H1 (cell line): ENCODE measurements around the gene CALY. TPM values are rescaled to one million over a fixed set of nuclear protein-coding genes. Genes with fewer than 3 reads are reported as not detected.

Experiments used
- CTCF ChIA-PET: fragments of 300-600 bp; sonication (Branson Sonifier 250); formaldehyde crosslinking; loops from one replicate; lab custom pipeline; 2021; ENCODE audit not compliant: partially characterized antibody; lab: Charles Lee
- POLR2A ChIA-PET: fragments of 300-600 bp; sonication (Branson Sonifier 250); formaldehyde crosslinking; loops from one replicate; lab custom pipeline; 2021; ENCODE audit warnings: inconsistent platforms; ENCODE audit not compliant: partially characterized antibody; lab: Charles Lee
- DNase-seq, 2 experiments: peaks; one replicate each; pipeline versions ENCODE4 v3.0.0 to v3.0.0-alpha.2; 2010 to 2022; ENCODE audit warnings: low spot score in 2 of 2, low read depth in 1 of 2, mixed read lengths in 1 of 2
- FAIRE-seq: peaks from 2 replicates; lab custom pipeline; 2011; peaks lifted over from hg19 to GRCh38; lab: Jason Lieb, UNC
- H2AFZ ChIP-seq: 2 replicates; pipeline ENCODE4 v1.8.1; 2012; ENCODE audit warnings: low read length, inconsistent platforms
- H2AK5ac ChIP-seq: 2 replicates; pipeline ENCODE4 v1.6.1; 2013; ENCODE audit warnings: low read depth, low read length
- H2BK120ac ChIP-seq: replicated peaks from 2 replicates; pipeline ENCODE3; 2013; ENCODE audit warnings: low read depth, low read length, inconsistent platforms
- H2BK12ac ChIP-seq: 2 replicates; pipeline ENCODE4 v1.6.1; 2013; ENCODE audit warnings: low read depth, low read length
- H2BK15ac ChIP-seq: 2 replicates; pipeline ENCODE4 v1.6.1; 2013; ENCODE audit warnings: low read length
- H2BK20ac ChIP-seq: 2 replicates; pipeline ENCODE4 v1.6.1; 2013; ENCODE audit warnings: low read length
- H2BK5ac ChIP-seq: 2 replicates; pipeline ENCODE4 v1.6.1; 2013; ENCODE audit warnings: low read depth, low read length
- H3K14ac ChIP-seq: 2 replicates; pipeline ENCODE4 v1.6.1; 2013; ENCODE audit warnings: inconsistent platforms; ENCODE audit not compliant: insufficient read length
- H3K18ac ChIP-seq: 2 replicates; pipeline ENCODE4 v1.6.1; 2013; ENCODE audit warnings: low read length; ENCODE audit errors: extremely low read depth
- H3K23ac ChIP-seq: 2 replicates; pipeline ENCODE4 v1.6.1; 2013; ENCODE audit warnings: inconsistent platforms; ENCODE audit not compliant: insufficient read length
- H3K23me2 ChIP-seq: 2 replicates; pipeline ENCODE4 v1.6.1; 2013; ENCODE audit warnings: low read depth, low read length
- H3K27ac ChIP-seq: 2 replicates; pipeline ENCODE4 v1.6.1; 2011; ENCODE audit warnings: low read depth, low read length, inconsistent platforms
- H3K27me3 ChIP-seq, 4 experiments: replicated peaks in 1 of 4; 1 replicate in 1 of 4; 2 replicates in 3 of 4; pipeline versions ENCODE4 v1.6.1 to v1.8.1; 2011 to 2013; ENCODE audit warnings: low read length in 3 of 4, mild to moderate bottlenecking in 3 of 4, inconsistent platforms in 2 of 4, mixed read lengths in 2 of 4, moderate library complexity in 1 of 4; ENCODE audit not compliant: control insufficient read depth in 3 of 4, insufficient read depth in 3 of 4; ENCODE audit errors: extremely low read depth in 1 of 4
- H3K36me3 ChIP-seq, 4 experiments: 2 replicates each; pipeline versions ENCODE4 v1.6.1 to v1.8.1; 2011 to 2013; ENCODE audit warnings: mild to moderate bottlenecking in 4 of 4, low read length in 3 of 4, moderate library complexity in 2 of 4, control low read depth in 1 of 4, inconsistent platforms in 1 of 4; ENCODE audit not compliant: insufficient read depth in 4 of 4, control insufficient read depth in 2 of 4
- H3K4ac ChIP-seq: replicated peaks from 2 replicates; pipeline ENCODE3; 2013; ENCODE audit warnings: low read length, low read depth, mixed read lengths, inconsistent platforms; ENCODE audit not compliant: insufficient read length
- H3K4me1 ChIP-seq, 4 experiments: replicated peaks in 1 of 4; 1 replicate in 1 of 4; 2 replicates in 3 of 4; pipeline versions ENCODE4 v1.6.1 to v1.8.1; 2011 to 2013; ENCODE audit warnings: low read length in 3 of 4, inconsistent platforms in 2 of 4, mixed read lengths in 1 of 4; ENCODE audit not compliant: insufficient read depth in 4 of 4, control insufficient read depth in 3 of 4
- H3K4me2 ChIP-seq, 2 experiments: 2 replicates each; pipeline versions ENCODE4 v1.6.1 to v1.8.1; 2011 to 2013; ENCODE audit warnings: low read depth in 2 of 2, low read length in 2 of 2, control low read depth in 1 of 2, inconsistent platforms in 1 of 2, mild to moderate bottlenecking in 1 of 2; ENCODE audit not compliant: insufficient read depth in 1 of 2
- H3K4me3 ChIP-seq, 4 experiments: fragments of 200-600, 300-600 bp in 1 of 4; sonication (generic), shearing (Covaris generic), sonication (Bioruptor Twin) in 1 of 4; 2 replicates each; pipeline versions ENCODE4 v1.5.1 to v1.8.1; 2011 to 2016; ENCODE audit warnings: low read length in 4 of 4, low read depth in 3 of 4, control low read depth in 2 of 4, inconsistent platforms in 2 of 4, mild to moderate bottlenecking in 2 of 4, mixed read lengths in 1 of 4, moderate library complexity in 1 of 4; ENCODE audit not compliant: insufficient read depth in 2 of 4; ENCODE audit errors: extremely low read depth in 1 of 4
- H3K56ac ChIP-seq: replicated peaks from 2 replicates; pipeline ENCODE3; 2013; ENCODE audit warnings: low read depth, mild to moderate bottlenecking, mixed read lengths, low read length, inconsistent platforms; ENCODE audit not compliant: insufficient read length
- H3K79me1 ChIP-seq: 2 replicates; pipeline ENCODE4 v1.6.1; 2013; ENCODE audit warnings: low read depth, low read length, control low read depth
- H3K79me2 ChIP-seq, 2 experiments: 2 replicates each; pipeline versions ENCODE4 v1.6.1 to v1.8.1; 2012 to 2013; ENCODE audit warnings: low read length in 2 of 2, mild to moderate bottlenecking in 2 of 2, inconsistent platforms in 1 of 2; ENCODE audit not compliant: insufficient read depth in 2 of 2, control insufficient read depth in 1 of 2
- H3K9ac ChIP-seq, 4 experiments: replicated peaks in 1 of 4; 1 replicate in 1 of 4; 2 replicates in 3 of 4; pipeline versions ENCODE4 v1.6.1 to v1.8.1; 2011 to 2013; ENCODE audit warnings: low read depth in 3 of 4, low read length in 3 of 4, control low read depth in 2 of 4, mild to moderate bottlenecking in 2 of 4, moderate library complexity in 2 of 4, inconsistent platforms in 1 of 4; ENCODE audit errors: extremely low read depth in 1 of 4
- H3K9me3 ChIP-seq, 2 experiments: 2 replicates each; pipeline versions ENCODE4 v1.6.1 to v1.8.1; 2012 to 2013; ENCODE audit warnings: mild to moderate bottlenecking in 2 of 2, moderate library complexity in 2 of 2, control low read depth in 1 of 2, inconsistent platforms in 1 of 2, low read depth in 1 of 2, low read length in 1 of 2, mixed read lengths in 1 of 2; ENCODE audit not compliant: insufficient read depth in 2 of 2
- H4K20me1 ChIP-seq, 2 experiments: replicated peaks in 1 of 2; 2 replicates each; pipeline versions ENCODE3 to v1.8.1; 2011 to 2013; ENCODE audit warnings: inconsistent platforms in 2 of 2, low read length in 2 of 2, mild to moderate bottlenecking in 1 of 2; ENCODE audit not compliant: insufficient read depth in 2 of 2, control insufficient read depth in 1 of 2
- H4K5ac ChIP-seq: 2 replicates; pipeline ENCODE4 v1.6.1; 2013; ENCODE audit warnings: low read length, low read depth, mixed read lengths, inconsistent platforms; ENCODE audit not compliant: insufficient read length
- H4K8ac ChIP-seq: 2 replicates; pipeline ENCODE4 v1.8.0; 2013; ENCODE audit warnings: mild to moderate bottlenecking, moderate library complexity, low read length, inconsistent platforms; ENCODE audit not compliant: insufficient read depth; ENCODE audit errors: extremely low read depth
- H4K91ac ChIP-seq: replicated peaks from 2 replicates; pipeline ENCODE3; 2013; ENCODE audit warnings: low read length, mixed read lengths, inconsistent platforms; ENCODE audit not compliant: insufficient read length
- ASH2L ChIP-seq: fragments of 200-600, 300-600 bp; sonication (generic); IDR thresholded peaks from one replicate; pipeline ENCODE4 v1.7.1; 2017; ENCODE audit warnings: low read length
- CTBP2 ChIP-seq: IDR thresholded peaks from 2 replicates; pipeline ENCODE4 v1.7.0; 2011; ENCODE audit warnings: borderline replicate concordance, mild to moderate bottlenecking, moderate library complexity, mixed read lengths, low read length; ENCODE audit not compliant: insufficient read depth, insufficient read length
- EP300 ChIP-seq, 2 experiments: IDR thresholded peaks; 1 replicate in 1 of 2; 2 replicates in 1 of 2; pipeline ENCODE4 v1.6.1; 2011 to 2012; ENCODE audit warnings: low read depth in 2 of 2, low read length in 2 of 2, mild to moderate bottlenecking in 2 of 2, borderline replicate concordance in 1 of 2, inconsistent platforms in 1 of 2, moderate library complexity in 1 of 2
- GTF2F1 ChIP-seq: IDR thresholded peaks from 2 replicates; pipeline ENCODE4 v1.6.1; 2012; ENCODE audit warnings: low read depth, low read length, improper control_type of control experiment, borderline replicate concordance
- HDAC2 ChIP-seq, 2 experiments: fragments of 300-600 bp in 1 of 2; sonication (generic) in 1 of 2; IDR thresholded peaks; 2 replicates each; pipeline ENCODE4 v1.6.1; 2011 to 2012; ENCODE audit warnings: low read depth in 2 of 2, low read length in 2 of 2, mild to moderate bottlenecking in 2 of 2, moderate library complexity in 2 of 2, borderline replicate concordance in 1 of 2, inconsistent platforms in 1 of 2
- JUND ChIP-seq: IDR thresholded peaks from 2 replicates; pipeline ENCODE4 v1.6.1; 2011; ENCODE audit warnings: mild to moderate bottlenecking, improper control_type of control experiment, low read length
- POLR2AphosphoS5 ChIP-seq: IDR thresholded peaks from 2 replicates; pipeline ENCODE4 v1.6.1; 2011; ENCODE audit warnings: low read depth, low read length
- RFX5 ChIP-seq: IDR thresholded peaks from 2 replicates; pipeline ENCODE4 v1.6.1; 2011; ENCODE audit warnings: low read depth, low read length, improper control_type of control experiment, borderline replicate concordance
- SIN3A ChIP-seq, 2 experiments: IDR thresholded peaks in 1 of 2; conservative IDR thresholded peaks in 1 of 2; 2 replicates each; pipeline ENCODE4 v1.6.1; 2011 to 2012; ENCODE audit warnings: low read length in 2 of 2, improper control_type of control experiment in 1 of 2, low read depth in 1 of 2, mild to moderate bottlenecking in 1 of 2
- SIX5 ChIP-seq: IDR thresholded peaks from 2 replicates; pipeline ENCODE4 v1.6.1; 2011; ENCODE audit warnings: mild to moderate bottlenecking, low read depth, low read length
- SRF ChIP-seq: IDR thresholded peaks from 2 replicates; pipeline ENCODE4 v1.6.1; 2011; ENCODE audit warnings: mild to moderate bottlenecking, low read depth, low read length, moderate library complexity
- WGBS, 2 experiments: shearing (Covaris generic) in 1 of 2; methylation state at CpG; one replicate each; pipeline versions ENCODE4 v1.1.6 to v1.1.7; 2013 to 2015; ENCODE audit warnings: low lambda C conversion rate in 2 of 2, mixed read lengths in 2 of 2, inconsistent platforms in 1 of 2, low coverage in 1 of 2, missing lambda C conversion rate in 1 of 2; ENCODE audit not compliant: insufficient replicate concordance in 2 of 2, insufficient coverage in 1 of 2, insufficient read length in 1 of 2; ENCODE audit errors: extremely low coverage in 1 of 2, missing lambda C conversion rate in 1 of 2; 5-methylcytosine and 5-hydroxymethylcytosine counted together
- polyA plus RNA-seq, 7 experiments: library from polyadenylated mRNA; depleted of rRNA in 3 of 7; stranded (reverse) in 5 of 7; unstranded in 2 of 7; fragments of >200 nt in 5 of 7; fragments of 200-250 nt in 2 of 7; gene quantifications; 1 replicate in 5 of 7; 2 replicates in 1 of 7; 4 replicates in 1 of 7; pipeline versions ENCODE4 v1.2.1 to v1.2.3, GENCODE V29; 2011 to 2013; ENCODE audit warnings: missing spikeins in 2 of 7, mixed read lengths in 2 of 7
- total RNA-seq: library from RNA; stranded (reverse); fragmentation: NEBNext Ultra II Directional; extraction: Animal tissue kit (Norgen Biotek cat#: 25700); gene quantifications from 2 replicates; pipeline ENCODE4 v1.2.1, GENCODE V29; 2021
- TF ChIP-seq, protein P1 (sequence below): IDR thresholded peaks from 2 replicates; pipeline ENCODE4 v1.6.1; 2011; ENCODE audit warnings: low read length, improper control_type of control experiment

The CALY gene
- total and polyA plus RNA-seq, 2 of the 8 experiments (the other 6 are each of a cell fraction or from before 2014, with no cell fraction given): 1.3 to 1.5 TPM

DNA sequence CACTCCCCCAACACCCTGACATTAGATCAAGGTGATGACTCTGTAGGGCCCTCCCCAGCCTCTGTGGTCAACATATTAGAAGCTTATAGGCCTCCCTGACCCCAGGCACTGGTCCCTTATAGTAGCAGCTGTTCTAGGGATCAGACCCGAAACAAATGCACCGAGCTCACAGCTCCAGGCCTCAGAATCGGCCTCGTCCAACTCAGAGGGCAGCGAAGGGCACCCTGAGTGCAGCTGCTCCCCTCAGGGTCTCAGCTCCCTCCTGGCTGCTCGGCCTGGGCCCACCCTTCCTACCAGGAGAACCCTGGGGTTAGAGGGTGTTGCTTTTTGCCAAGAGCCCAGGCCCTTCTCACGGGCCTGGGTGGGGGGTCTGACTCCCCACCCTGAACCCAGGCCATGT lies 31.5 kb upstream of the CALY start:
- Histone ChIP-seq H3K18ac (no peak overlapping the region), H3K4ac (no peak overlapping the region), H4K91ac (no peak overlapping the region), H2BK12ac (no peak overlapping the region), H2BK20ac (no peak overlapping the region), H2AFZ (no peak overlapping the region), H3K36me3 (peaks cover 21 to 51% (median 42%) of the 10 kb centered on the region in 4 experiments), H3K4me2 (no peak overlapping the region), H3K4me3 (no peak overlapping the region), H3K23me2 (peaks cover 1% of the 10 kb centered on the region; the same call in 1 of the 2 replicates), H3K9ac (no peak overlapping the region), H3K79me1 (peaks cover 7% of the 10 kb centered on the region), H2AK5ac (no peak overlapping the region), H3K9me3 (no peaks in the 10 kb centered on the region), H3K27ac (no peak overlapping the region), H2BK120ac (no peak overlapping the region), H4K20me1 (peaks cover 3 to 12% of the 10 kb centered on the region in 2 experiments), H3K27me3 (no peaks in the 10 kb centered on the region; a peak in 1 of 7 replicates), H3K4me1 (no peaks in the 10 kb centered on the region; a peak in 2 of 7 replicates), H2BK5ac (no peak overlapping the region), H3K23ac (no peak overlapping the region), H2BK15ac (no peak overlapping the region), H3K56ac (no peak overlapping the region), H3K14ac (no peak overlapping the region), H4K8ac (no peak overlapping the region), H3K79me2 (peaks cover 0 to 3% of the 10 kb centered on the region in 2 experiments; a peak in 2 of 4 replicates), H4K5ac (no peak overlapping the region)
- DNase-seq: no peak
- ChIA-PET POLR2A (interaction anchor here (1.0 to 1.6 kb wide), 2 partner anchors 10 to 43 kb away, joined by 4 to 6 read pairs; partner anchors contain the start of gene FUOM), CTCF (interaction anchor here (2.6 kb wide), 1 partner anchor 10 kb away, joined by 9 read pairs; the partner anchor contains the start of gene FUOM)
- FAIRE-seq: no peak
- WGBS, 2 experiments: 83% methylated on average over 7 of the region's 7 CpGs; no CpG with 5 or more reads in 1 of the 2 experiments
- no peak for TF ChIP-seq SRF
- TF ChIP-seq, protein P1, sequence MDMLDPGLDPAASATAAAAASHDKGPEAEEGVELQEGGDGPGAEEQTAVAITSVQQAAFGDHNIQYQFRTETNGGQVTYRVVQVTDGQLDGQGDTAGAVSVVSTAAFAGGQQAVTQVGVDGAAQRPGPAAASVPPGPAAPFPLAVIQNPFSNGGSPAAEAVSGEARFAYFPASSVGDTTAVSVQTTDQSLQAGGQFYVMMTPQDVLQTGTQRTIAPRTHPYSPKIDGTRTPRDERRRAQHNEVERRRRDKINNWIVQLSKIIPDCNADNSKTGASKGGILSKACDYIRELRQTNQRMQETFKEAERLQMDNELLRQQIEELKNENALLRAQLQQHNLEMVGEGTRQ: no peak
- no peak for TF ChIP-seq CTBP2
- TF ChIP-seq GTF2F1: no peak
- TF ChIP-seq HDAC2 (IDR thresholded peaks at IDR 0.05; ENCODE audit: borderline replicate concordance in 1 of 2, low read depth in 2 of 2, low read length in 2 of 2): no peak
- no peak for TF ChIP-seq JUND
- no peak for TF ChIP-seq EP300 (IDR thresholded peaks at IDR 0.05; ENCODE audit: borderline replicate concordance in 1 of 2, low read depth in 2 of 2, low read length in 2 of 2)
- TF ChIP-seq RFX5: no peak
- no peak for TF ChIP-seq SIN3A (conservative IDR thresholded peaks at IDR 0.05 in 1 of 2, IDR thresholded peaks at IDR 0.05 in 1 of 2; ENCODE audit: low read depth in 1 of 2, low read length in 2 of 2)
- no peak for TF ChIP-seq SIX5
- no peak for TF ChIP-seq POLR2AphosphoS5
- no peak for TF ChIP-seq ASH2L
